ENCODE data around the gene SSBP3. TPM values are rescaled to one million over a fixed set of nuclear protein-coding genes. Genes with fewer than 3 reads are reported as not detected.
A peak's percentile ranks its signal among the peaks of the same experiment; 100 is the strongest.

The SSBP3 gene
- total RNA-seq, 1 experiment from 2014 or later, result 26.0 TPM

DNA sequence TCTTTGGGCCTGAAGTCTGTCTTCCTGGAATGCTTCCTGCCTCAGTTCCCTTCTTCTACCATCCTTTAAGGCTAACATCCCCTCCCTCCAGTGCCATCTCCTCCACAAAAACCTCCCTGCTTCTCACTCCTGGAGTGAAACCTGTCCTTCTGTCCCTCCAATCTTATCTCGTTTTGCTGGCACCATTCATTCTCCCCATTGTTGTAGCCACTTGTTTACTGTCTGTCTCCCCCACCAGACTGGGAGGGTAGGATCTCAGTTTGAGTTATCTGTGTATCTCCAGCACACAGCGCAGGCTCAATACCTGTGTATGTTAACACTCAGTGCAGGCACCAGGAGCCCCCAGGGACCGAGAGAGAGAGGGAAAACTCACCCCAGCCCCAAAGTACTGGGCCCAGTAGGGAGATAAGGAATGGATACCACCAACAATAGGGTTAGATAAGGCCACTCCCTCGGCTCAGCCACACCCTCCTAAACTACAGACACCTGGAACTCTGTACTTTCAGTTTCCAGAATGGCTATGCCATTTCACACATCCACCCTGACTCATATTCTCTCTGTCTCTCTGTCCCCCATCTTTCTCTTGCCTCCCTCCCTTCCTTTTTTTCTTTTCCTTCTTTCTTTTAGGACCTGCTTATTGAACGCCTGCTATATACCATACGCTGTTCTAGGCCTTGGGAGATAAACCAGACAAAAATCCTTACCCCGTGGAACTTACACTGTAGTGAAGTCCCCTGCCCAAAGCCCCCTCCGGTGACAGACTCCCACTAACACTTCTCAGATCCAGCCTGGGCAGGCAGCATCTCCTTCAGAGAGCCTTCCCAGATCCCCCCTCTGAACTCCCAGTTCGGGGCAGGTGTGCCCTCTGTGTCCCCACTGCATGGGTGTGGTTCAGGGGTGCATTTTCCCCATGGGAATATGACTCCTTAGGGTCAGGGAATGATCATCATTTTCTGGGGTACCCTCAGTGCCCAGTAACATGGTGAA, 3.3 kb upstream of the SSBP3 start:
- DNase-seq (ENCODE audit: low read depth), result peak; percentile 53

DNA sequence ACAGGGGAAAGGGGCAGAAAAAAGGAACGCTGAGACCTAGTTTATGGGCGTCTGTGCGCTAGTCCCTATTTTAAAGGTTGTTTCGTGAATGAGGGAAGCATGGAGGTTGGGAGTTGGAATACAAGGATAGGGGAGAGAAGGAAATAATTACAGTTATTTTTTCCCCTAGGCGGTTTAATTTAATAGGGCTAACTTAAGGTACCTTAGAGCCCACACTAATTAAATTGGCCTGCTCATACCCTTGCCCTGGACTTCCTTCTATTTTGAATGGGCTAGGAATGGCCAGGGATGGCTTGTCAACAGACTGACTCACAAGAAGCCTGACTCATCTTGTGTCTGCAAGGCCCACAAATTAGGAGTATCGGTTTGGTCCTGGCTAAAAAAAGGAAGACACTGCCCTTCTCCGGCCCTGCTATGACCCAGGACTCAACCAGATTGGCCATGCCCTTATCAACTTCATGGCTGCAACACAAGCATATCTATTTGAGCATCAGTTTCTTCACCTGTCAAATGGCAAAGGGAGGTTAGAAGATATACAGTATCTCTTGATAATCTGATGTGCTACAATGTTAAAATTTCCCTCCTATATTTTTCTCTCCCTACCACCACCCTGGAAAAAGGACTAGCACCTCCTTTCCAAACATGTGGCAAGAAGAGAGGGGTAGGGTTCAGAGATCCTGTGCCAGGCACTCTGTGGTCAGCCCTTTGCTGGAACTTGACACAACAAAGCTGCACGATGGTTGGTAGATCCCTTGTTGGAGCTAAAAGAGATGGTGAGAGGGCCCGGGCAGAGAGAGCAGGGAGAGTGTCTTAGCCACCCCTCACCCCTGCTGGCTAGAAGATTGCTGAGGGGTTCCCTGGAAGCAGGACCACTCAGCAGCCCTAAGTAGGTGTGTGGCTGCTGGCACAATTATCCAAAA, 2.2 kb upstream of the SSBP3 start:
- DNase-seq (ENCODE audit: low read depth), result peak; percentile 93

DNA sequence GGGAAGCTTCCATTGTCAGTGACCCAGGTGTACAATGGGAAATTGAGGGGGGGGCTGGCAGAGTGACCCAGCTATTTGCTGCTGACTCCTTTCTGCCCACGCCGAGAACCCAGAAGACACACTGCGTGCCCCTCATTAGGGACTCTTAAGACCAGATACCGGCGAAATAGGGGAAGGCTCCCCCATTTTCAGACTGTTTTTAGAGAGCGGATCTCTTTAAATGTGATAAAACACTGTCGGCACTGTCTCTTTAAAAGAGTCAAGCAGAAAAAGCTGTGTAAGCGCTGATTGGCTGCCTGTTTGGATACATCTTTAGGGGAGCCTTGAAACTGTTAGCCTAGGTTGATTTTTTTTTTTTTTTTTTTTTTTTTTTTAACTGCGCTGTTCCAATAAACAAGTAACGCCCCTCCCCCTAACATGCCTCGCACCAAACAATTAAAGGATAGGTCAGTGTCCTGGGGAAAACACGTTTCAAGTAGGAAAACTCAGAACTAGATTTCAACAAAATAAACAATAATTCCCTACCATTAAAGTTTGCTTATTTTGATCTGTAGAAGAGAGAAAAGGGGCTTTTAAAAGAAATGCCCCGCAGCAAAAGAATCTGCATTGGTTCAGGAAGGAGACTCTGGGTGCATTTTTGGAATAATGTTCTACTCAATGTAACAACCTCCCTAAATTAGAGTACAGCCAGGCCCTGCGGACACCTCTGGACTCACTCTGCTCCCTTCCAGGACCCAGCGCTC, 1.4 kb upstream of the SSBP3 start:
- DNase-seq (ENCODE audit: low read depth), result peak; percentile 94

DNA sequence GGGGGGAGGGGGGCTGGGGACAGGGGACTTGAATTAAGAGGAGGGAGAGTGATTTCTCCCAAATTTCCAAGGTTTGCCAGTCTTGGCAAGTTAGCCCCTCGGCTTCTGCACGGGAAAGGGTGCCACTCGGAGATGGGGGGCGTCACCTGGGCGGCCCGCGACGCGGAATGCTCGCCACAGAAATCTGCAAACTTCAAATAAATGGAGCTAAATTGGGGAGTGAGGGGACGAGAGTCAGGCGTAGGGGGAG, 885 bp upstream of the SSBP3 start:
- DNase-seq (ENCODE audit: low read depth), result no peak

DNA sequence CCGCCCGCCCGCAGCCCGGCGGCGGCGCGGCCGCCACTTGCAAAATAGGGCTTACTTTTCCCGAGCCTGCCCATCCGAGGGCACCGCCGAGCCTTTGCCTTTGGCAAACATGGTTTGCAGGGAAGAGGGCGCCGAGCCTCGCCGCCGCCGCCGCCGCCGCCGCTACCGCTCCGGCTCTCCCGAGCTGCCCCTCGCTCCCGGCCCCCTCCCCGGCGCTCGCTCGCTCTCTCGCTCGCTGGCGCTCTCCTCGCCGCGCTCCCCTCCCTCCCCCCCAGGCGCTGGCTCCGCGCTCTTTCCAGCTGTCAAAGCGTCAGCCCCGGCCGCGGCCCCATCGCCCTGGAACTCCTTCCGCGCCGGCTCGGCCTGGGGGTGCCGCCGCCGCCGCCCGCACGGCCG, 298 bp downstream of the SSBP3 start:
- DNase-seq (ENCODE audit: low read depth), result no peak

DNA sequence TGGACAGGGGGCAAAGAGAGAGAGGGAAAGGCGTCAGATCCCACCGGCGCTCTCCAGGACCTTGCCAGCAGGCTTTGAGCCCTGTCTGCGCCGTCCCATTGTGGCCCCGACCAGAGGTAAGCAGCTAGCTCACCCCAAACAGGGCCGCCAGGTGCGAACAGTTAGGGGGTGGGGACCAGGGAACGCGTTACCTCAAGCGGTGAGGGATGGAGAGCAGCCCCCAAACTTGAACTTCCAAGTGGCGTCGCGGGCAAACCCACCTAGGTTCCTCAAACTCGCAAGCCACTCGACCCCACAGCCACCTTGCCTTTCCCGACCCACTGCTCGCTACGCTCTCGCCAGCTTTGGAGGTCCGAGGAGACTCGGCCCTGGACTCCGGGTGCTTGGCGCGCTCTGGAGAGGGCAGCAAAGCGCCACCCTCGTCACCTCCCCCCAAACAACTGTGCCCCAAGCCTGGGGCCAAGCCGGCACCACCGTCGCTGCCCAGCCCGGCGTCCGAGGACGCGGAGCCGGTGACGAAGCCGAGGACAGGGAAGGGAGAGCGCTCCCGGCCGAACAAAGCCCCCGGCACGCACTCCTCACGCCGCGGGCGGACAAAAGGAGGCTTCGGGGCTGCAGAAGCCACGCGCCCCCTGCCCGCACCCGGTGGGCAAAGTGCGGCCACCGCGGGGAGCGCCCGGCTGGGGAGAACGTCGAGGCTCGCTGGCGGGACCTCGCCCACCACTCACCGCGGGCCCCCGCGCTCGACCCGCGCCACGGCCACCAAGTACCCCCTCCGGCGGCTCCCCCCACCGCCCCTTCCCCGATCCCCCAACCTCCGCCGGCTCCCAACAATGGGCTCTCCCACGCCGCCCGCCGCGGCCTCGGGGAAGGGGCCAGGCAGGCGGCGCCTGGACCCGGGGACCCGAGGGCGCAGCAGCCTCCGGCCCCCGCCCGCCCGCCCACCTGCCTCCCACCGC, 976 bp downstream of the SSBP3 start:
- DNase-seq (ENCODE audit: low read depth), result peak; percentile 26

DNA sequence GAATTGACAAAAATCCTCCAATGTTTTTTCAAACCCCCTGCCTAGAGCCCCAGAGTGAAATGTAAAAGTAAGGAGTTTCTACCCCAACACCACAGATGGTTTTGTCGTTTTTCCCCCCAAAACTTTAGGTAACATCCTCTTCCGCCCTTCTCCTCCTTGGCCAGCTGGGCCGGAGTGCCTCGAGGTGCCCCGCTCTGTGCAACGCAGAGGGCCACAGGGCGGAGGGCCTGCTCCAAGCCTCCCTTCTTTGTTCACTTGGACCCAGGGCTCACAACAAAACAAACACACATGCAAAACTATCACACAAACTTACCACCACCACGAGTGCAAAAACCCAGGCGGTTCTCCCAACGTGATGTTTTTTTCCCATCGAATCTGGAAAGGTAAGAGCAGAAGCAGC, 1.9 kb downstream of the SSBP3 start:
- DNase-seq (ENCODE audit: low read depth), result no peak

DNA sequence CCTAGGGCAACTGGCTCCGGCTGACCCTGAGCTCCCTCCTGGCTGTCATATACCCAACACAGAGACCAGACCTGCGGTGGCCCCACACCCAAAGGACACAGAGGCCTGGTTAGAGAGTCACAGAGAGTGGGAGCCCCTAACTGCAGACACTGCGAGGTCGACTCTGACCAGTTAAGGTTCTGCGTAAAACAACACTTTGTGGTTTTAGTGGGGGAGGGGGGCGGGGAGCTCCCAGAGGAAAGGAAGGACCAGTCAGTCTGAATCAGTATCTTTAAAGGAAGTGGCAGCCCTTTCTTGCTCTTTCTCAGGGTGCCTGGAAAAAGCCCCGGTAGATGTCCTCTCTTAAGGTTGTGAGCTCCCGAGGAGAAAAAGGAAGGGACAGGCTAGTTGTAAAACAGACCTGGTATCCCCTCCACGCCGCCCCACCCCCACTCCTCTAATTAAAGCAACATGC, 2.4 kb downstream of the SSBP3 start:
- DNase-seq (ENCODE audit: low read depth), result peak; percentile 65

DNA sequence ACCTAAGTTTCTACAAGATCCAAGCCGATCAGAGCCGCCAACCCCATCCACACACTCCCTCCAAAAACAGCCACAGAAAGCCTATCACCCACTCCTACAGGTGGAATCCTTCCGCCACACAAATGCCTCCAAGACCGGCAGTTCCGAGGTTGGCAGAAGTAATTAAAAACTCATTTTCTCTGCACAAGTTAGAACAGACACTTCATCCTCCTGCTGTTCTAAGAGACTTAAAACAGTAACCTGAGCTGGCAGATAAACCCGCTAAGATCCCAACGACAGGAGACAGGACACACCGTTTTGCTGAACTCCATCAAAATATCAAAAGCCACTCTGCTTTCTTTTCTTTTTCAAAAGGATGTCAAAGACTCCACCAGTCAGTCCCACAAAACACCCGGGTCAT, 2.8 kb downstream of the SSBP3 start:
- DNase-seq (ENCODE audit: low read depth), result no peak

DNA sequence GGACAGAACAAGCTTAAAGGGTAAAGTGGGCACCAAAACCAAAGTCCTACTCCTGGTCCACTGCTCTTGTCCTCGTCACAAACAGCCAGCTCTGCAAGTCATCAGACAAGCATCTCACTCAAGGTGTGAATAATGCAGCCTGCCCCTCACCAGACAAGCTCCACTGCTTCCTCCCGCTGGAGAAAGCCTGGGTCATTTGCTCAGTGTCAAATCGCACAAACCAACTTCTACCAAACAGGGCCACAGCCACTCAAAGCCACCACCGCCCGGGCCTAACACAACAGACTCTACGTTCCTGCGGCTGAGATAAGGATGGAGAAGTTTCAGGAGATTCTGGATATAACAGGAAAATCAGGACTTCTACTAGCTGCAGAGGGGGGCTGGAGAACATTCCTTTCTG, 3.3 kb downstream of the SSBP3 start:
- DNase-seq (ENCODE audit: low read depth), result no peak

DNA sequence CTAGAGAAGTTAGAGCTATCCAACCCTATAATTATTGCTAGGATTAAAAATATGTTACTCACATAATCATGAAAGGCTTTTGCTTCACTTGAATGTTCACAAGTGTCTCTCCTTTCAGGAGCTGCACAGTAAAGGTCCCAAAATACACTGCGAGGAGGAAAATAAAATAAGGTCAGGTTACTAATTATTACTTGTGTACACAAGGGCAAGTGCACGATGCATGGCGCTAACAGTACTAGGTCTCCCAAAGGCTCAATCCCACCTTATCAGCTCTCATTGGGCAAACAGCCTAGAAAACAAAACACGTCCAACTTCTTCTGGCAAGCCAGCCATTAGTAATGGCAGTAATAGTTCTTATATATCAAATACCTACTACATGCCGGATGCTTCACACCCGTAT, 4.4 kb downstream of the SSBP3 start:
- no peak for DNase-seq (ENCODE audit: low read depth)

DNA sequence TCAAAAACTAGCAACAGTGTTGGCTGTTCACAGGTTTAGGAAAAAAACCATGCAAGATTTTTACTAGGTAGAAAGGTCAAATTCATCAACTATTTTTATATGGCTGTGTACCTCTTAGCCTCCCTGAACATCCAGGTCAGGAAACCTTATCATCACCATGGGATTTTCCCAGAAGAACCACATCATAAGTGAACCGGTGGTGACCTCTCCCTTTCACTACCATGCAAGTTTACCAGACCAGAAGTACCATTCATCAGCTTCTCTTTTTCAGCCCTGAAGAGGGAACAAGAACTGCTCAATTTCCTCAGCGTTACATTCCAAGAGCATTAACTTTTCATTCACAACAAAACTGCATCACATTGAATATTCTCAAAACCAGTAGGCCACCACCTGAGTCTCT, 5.9 kb downstream of the SSBP3 start:
- no peak for DNase-seq (ENCODE audit: low read depth)

DNA sequence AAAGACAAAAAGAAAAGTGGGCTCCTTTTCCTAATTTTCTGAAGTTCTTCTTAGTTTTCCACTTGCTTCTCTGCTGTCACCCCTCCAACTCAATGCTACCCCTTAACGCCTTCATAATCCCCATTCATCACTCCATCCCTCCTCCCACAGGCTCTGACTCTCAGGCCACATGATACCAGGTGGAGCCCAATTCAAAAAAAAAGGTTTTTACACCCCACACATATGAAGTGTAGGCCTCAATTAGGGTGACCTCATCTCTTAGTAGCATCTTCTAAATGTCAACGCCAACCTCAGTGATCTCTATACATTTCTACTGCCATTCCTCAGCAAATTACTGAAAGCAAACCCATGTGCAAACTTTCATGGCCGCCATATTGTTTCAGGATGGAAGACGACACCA, 6.4 kb downstream of the SSBP3 start:
- DNase-seq (ENCODE audit: low read depth), result no peak

DNA sequence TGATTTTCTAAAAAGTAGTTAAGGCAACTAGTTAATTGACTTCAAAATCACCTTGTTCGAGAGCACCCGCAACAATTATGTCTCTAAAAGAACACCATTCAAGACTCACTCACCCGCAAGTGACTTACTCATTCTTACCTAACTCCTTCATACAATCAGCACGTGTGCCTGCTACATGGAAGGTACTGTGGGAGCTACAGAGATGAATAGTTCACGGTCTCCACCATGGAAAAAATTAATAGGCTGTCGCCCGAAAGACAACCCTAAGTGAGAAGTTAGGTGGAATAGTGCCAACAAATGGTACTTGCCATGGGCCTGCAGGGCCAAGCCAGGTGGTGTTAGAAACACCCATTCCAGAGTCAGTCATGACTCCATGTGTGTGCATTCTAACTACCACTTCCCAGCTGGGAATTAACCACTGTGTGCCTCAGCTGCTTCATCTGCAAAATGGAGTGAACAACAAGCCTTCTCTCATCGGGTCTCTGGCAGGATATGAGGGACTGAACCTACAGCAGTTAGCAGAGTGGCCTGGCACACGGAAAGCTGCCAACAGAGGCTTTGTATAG, 7.1 kb downstream of the SSBP3 start:
- DNase-seq (ENCODE audit: low read depth), result no peak

DNA sequence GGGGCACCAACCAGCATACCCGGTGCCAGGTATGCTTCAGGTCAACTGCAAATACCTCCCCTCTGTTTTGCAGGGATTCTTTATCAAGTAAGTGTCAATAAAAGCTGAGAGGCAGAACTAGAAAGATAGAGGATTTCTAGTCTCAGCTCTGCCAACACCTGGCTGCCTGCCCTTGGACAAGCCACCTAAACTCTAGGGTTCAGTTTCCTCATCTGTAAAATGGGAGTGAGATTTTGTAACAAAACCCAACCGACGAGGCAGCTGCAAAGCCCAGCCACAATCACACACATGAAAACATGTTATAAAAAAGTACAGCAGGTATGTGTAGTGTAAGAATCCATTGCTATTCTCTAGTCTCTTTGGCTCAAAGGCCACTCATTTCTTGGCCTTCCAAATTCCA, 8.2 kb downstream of the SSBP3 start:
- DNase-seq (ENCODE audit: low read depth), result no peak

DNA sequence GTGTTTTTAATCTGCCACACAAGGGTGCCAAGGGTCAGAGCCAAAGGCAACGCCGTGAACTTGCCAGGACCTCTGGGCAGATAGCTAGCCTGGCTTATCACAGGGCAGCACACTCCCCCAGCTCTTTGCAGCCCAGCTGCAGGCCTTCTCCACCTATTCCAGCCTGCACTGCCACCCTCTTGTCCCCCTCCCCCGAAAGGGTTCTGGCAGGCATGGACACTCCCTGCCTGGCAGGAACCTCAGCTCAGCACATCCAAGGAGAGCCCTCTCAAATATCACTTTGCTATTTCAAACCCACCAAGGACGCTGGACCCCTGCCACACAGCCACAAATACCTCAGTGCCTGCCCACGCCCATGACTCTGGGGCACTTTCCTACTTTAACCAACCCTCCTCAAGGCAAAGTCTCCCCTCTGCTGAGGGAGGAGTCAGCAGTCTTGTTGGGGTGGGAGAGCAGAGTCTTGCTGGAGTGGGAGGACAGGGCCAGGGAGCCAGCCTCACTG, 9.1 kb downstream of the SSBP3 start:
- no peak for DNase-seq (ENCODE audit: low read depth)

DNA sequence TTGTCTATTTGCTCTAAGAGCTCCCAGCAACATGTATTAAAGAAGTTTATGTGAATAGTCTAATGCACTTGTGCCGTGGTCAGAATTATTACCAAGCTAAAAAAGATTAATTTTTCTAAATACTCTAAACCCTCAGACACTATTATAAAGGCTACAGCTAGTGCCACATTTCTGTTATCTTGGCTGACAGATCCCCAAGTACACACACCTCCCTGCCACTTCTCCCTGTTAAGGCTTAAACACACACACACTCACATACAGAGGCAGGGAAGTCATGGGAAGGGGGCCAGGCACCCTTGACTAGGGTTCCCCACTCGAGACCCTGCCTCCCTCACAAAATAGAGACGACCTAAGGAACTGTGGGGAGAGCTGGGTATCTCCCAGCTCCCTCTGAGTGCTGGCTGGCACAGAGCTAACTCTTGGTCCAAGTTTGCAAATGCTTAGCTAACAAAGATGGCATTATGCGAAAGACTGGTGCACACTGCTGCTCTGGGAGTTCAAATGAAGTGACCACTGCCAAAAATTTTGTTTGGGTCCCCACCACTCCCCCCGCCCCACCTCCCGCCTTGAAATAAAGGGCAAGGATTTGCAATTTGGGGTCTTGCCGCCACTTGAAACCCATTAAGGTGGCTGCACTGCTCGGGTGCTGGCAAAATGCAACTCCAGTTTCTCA, 9.8 kb downstream of the SSBP3 start:
- DNase-seq (ENCODE audit: low read depth), result no peak

DNA sequence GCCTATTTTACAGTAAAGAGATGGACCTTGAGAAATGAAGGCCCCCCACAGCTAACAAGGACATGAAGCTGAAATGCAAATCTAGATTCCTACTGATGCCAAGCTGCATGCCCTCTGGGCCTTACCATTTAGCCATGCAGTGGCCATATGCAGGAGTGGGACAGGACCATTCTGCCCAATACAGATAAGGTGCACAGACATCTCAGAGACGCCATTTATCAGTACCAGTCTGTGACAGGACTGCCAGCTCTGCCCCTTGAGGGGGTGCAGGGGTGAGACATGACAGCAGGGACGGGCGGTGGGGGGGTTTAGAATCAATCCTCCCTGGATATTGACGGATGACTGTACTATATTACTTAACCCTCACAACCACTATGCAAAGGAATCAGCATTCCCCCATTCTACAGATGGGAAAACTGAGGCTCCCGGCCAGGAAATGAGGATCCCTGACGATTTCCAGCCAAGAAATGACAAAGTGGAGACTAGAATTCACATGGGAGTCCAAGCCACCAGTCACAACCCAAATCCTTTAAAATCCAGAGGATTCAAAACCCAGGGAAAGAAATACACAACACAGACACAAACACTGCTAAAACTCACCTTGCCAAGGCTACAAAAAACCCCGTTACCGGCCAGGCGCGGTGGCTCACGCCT, 10.8 kb downstream of the SSBP3 start:
- no peak for DNase-seq (ENCODE audit: low read depth)

DNA sequence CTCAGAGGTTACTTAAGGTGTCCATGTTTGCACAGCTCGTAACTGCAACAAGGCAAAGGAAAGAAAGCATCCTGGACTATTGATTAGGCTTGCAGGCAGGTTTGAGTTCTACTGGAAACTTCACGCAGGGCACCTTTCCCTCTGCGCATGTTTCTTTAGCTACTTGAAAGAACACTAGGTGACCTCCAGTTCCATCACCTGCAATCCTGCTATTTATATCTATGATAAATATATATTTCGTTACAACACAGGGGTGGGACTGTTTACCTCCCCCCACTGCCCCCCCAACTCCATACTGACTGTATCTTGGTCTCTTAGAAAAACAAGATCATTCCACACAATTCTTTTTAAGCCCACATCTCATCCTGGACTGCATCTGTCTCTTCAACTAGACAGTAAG, 12.1 kb downstream of the SSBP3 start:
- DNase-seq (ENCODE audit: low read depth), result no peak
